RPMI8226 (cell line): Measurements from ENCODE around the gene ANO4.
"Not testable (repeated sequence)": the region's sequence is repeated elsewhere in the genome, so short reads cannot be mapped to it uniquely, and the experiment has no call there.

Experiments
- DNase-seq: peaks from one replicate; pipeline ENCODE4 v3.0.0-alpha.2; 2015

ANO4 gene

GRCh38 chr12:101051151-101051550 is 256.6 kb downstream of the ANO4 start:
- DNase-seq, result no peak

GRCh38 chr12:101051901-101052550 is 257.4 kb downstream of the ANO4 start:
- no peak for DNase-seq

DNA sequence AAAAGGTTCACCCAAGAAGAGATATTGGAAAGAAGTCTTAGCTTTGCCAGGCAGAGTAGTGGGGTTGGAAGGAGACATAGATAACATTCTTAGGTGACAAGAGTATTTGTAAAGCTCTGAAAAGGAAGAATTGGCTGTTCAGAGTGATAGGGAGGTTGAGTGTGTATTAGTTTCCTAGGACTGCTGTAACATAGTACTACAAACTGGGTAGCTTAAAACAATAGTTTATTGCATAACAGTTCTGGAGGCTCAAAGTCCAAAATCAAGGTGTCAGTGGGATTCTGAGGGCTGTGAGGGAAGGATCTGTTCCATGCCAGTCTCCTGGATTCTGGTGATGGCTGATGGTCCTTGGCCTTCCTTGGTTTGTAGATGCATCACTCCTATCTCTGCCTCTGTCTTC is 258.6 kb downstream of the ANO4 start:
- no peak for DNase-seq

DNA sequence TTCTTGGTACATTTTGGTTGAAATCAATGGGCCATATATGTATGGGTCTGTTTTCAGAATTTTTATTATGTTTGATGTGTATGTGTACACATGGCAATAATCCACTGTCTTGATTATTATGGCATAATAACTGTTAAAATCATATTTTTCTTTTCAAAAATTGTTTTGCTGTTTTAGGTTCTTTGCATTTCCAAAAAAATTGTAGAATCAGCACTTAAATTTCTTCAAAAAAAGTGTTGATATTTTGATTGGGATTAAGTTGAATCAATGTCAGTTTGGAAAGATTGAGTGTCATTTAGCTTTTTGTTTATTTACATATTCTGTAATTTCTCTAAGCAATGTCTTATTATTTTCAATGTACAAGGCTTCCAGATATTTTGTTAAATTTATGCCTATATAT is 261.4 kb downstream of the ANO4 start:
- DNase-seq, result no peak

DNA sequence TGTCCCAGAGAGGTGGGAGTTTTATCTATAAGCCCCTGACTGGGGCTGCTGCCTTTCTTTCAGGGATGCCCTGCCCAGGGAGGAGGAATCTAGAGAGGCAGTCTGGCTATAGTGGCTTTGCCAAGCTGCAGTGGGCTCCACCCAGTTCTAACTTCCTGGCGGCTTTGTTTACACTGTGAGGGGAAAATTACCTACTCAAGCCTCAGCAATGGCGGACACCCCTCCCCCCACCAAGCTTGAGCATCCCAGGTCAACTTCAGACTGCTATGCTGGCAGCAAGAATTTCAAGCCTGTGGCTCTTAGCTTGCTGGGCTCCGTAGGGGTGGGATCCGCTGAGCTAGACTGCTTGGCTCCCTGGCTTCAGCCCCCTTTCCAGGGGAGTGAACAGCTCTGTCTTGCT is 267.9 kb downstream of the ANO4 start:
- not testable (repeated sequence) for DNase-seq

DNA sequence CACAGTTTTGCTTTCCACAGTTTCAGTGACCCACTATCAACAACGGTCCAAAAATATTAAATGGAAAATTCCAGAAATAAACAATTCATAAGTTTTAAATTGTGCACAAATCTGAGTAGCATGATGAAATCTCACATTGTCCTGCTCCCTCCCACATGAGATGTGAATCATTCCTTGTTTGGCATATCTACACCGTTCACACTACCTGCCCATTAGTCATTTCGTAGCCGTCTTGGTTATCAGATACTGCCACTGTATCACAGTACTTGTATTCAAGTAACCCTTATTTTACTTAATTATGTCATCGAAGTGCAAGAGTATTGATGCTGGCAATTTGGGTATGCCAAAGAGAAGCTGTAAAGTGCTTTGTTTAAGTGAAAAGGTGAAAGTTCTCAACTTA is 270.1 kb downstream of the ANO4 start:
- no peak for DNase-seq

- DNase-seq, result no peak
Observed at GRCh38 chr12:101066489-101066888, 271.9 kb downstream of the ANO4 start.

GRCh38 chr12:101068402-101068801 is 273.8 kb downstream of the ANO4 start:
- no peak for DNase-seq

DNA sequence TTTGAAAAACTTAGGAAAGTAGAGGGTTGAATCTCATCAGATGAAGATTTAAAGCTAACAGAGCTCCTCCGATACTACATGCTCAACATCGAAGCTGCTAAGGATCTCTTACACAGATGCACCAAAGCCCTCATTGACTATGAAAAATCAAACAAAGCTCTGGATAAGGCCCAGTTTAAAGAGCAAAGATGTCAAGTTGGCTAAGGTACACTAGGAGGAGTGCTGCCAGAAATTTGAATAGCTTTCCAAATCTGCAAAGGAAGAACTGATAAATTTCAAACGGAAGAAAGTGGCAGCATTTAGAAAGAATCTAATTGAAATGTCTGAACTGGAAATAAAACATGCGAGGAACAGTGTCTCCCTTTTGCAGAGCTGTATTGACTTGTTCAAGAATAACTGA is 274.3 kb downstream of the ANO4 start:
- no peak for DNase-seq

GRCh38 chr12:101074940-101075680 is 280.5 kb downstream of the ANO4 start:
- no peak for DNase-seq

DNA sequence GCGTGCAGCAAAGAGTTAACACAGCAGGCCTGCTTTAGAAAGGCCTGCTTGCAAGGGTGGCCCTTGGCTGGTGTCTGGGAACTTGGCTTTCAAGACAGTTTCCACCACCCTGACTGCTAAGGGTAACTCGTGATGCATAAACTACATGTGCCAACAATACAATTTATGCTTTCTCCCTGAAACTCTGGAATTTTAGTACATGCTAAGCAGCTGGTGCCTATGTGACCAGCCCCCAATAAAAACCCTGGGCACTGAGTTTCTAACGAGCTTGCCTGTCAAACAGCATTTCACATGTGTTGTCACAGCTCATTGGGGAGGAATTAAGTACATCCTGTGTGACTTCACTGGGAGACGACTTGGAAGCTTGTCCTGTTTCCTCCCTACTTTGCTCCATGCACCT is 282.3 kb downstream of the ANO4 start:
- no peak for DNase-seq

DNA sequence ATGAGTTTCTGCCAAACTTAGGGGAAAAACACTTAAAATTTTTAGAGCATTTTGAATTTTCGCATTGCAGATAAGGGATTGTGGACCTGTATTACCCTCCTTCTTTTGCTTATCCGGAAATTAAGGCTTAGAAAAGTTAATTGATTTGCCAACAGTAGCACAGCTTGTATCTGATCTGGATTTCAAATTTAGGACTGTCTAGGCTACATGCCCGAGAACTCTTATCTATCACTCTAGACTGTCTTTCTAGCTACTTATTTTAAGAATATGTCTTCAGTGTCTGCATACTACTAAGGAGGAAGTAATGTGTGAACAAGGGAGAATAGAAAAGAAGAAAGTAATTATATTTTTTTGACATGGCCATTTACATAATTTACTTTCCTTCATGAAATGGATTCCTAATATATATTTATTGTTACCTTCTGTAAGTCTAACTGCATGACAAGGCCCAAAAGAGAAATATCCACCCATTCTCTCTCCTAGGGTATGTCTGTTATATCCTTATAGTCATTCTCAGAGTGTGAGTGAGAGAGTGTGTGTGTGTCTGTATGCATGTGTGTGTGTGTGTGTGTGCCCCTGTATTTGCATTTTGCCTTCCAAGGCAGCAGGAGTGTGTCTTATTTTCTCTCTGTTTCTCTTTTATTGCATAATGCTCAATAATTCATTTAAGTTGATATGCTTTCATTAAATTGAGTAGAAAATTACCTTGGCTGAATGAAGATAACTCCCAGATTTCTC is 283.4 kb downstream of the ANO4 start:
- DNase-seq, result no peak

DNA sequence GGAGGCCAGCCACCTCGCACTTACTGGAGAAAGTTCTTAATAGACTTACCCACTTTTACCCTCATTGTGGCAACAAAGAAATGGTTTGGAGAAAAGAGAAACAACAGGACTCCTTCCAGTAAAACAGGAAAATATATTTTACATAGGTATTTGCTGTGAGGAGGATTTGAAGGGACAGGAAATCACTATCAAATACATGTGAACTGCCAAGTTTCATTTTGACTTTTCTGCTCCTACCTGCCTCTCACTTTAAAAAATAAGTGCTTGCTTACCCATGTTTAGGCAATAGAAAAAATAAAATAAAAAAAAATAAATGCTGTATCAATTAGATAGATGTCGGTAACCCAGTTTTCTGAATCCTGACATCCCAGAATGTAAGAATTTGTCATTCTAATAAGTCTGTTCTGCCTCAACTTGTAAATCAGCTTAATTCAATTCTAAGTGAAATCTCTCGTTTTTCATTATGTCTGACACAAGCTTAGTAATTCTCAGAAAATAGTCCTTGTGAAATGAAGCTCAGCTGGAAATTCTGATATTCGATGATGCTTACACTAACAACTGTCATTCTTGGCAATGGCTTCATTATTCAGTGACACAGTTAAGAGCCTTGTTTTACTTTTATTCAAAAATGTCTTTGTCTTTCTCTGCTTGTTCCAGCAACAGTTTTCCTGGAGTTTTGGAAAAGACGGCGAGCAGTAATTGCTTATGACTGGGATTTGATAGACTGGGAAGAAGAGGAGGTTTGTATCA is 284.1 kb downstream of the ANO4 start:
- DNase-seq, result no peak

DNA sequence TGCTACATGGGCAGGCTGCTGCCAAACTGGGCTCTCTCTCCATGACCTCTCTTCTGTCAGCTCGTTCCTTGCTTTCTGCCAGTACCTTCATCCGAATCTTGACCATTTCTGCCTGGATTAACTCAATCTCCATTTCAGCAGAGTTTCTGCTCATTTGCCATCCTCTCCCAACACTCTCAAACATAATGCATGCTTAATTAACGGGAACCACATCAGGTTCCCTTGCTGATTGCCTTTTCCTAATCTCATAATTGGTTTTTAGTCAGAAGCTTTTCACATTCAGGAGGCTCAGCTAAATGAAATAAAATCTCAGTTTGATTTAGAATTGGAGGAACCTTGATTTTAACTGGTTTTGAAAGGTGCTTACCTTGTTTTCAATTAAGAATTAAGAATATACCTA is 288.1 kb downstream of the ANO4 start:
- DNase-seq, result no peak

- peak; percentile 14 for DNase-seq
Observed at GRCh38 chr12:101086490-101087135, 292.0 kb downstream of the ANO4 start.

DNA sequence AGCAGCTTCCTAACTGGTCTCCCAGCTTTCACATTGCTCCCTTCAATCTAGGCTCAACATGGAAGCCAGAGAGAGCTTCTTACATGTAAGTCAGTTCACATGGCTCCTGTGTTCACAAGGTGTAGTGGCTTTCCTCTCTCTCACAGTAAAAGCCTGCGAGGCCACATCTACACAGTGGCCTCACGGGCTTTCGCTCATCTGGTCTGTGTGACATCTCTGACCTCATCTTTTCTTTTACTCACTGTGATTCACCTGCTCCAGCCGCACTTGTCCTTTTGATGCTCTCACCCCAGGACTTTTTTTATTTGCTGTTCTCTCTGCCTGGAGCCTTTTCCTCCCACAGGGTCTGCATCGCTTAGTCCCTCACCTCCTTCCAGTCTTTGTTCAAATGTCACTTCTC is 293.3 kb downstream of the ANO4 start:
- DNase-seq, result no peak

- no peak for DNase-seq
Observed at GRCh38 chr12:101089271-101089670, 294.7 kb downstream of the ANO4 start.

- DNase-seq, result not testable (repeated sequence)
Observed at GRCh38 chr12:101090222-101090621, 295.6 kb downstream of the ANO4 start.

- no peak for DNase-seq
Observed at GRCh38 chr12:101097829-101098580, 303.4 kb downstream of the ANO4 start.

- no peak for DNase-seq
Observed at GRCh38 chr12:101107032-101107763, 312.6 kb downstream of the ANO4 start.

DNA sequence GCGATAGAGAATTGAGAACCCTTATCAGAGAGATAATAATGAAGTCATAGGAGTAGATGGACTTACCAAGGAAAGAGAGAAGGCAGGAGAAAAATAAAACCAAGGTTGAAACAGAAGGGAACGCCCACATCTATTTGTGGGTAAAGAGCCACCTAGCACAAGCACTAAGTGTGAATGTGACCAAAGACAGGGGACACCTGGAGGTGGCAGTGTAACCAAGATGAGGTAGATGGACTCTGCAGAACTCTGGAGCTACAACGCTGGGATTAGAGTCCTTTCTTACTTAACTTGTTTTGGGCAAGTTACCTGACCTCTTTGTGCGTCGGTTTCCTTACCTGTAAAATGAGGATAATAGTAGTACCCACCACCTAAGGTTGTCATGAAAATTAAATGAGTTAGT is 313.6 kb downstream of the ANO4 start:
- peak; percentile 35 for DNase-seq
